ENCODE measurements around the gene TTC33.
"Not testable (repeated sequence)": the region's sequence is repeated elsewhere in the genome, so short reads cannot be mapped to it uniquely, and the experiment has no call there.

Gene TTC33

DNA sequence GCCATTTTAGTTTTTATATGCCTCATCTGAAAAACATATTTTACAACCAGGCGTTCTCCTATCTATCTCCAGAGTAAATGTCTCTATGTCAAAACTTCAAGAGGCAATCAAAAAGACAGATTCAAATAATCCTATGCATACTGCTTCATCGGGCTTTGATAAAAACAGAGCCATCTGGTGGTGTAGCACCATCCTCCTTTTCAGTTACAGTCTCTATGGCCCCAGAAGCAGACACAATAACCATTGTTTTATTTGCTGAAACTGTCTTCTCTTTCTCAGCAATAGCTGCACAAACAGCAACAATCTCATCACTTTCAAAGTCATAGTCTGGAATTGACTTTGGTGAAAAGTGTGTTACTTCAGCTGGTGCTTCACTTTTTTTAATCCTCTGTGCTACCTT, 39.8 kb downstream of the TTC33 start:
- no peak for DNase-seq

DNA sequence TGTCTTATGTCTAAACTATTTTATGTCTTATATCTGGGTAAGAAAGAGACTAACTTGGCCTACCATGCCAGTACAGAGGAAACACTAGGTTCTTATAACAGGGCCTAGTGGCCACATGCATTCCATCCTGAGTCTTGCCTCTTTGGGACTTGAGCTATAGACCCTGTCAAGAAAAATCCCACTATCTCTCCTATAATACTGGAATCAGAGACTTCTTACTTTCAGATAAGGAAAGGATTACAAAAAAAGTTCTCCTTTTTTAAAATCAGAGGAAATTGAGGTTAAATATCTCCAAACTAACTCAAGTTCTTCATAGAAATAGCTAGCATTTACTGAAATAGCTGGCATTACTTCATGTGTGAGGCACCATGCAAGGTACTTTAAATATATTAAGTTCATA, 41.8 kb downstream of the TTC33 start:
- no peak for DNase-seq

DNA sequence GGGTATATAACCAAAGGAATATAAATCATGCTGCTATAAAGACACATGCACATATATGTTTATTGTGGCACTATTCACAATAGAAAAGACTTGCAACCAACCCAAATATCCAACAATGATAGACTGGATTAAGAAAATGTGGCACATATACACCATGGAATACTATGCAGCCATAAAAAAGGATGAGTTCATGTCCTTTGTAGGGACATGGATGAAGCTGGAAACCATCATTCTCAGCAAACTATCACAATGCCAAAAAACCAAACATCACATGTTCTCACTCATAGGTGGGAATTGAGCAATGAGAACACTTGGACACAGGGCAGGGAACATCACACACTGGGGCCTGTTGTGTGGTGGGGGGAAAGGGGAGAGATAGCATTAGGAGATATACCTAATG, 45.2 kb downstream of the TTC33 start:
- DNase-seq = not testable (repeated sequence)

DNA sequence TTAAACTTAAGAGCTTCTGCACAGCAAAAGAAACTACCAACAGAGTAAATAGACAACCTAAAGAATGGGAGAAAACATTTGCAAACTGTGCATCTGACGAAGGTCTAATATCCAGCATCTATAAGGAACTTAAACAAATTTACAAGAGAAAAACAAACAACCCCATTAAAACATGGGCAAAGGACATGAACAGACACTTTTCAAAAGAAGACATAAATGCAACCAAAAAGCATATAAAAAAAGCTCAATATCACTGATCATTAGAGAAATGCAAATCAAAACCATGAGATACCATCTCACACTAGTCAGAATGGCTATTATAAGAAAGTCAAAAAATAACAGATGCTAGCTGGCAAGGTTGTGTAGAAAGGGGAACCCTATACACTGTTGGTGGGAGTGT, 50.3 kb downstream of the TTC33 start:
- DNase-seq = not testable (repeated sequence)

DNA sequence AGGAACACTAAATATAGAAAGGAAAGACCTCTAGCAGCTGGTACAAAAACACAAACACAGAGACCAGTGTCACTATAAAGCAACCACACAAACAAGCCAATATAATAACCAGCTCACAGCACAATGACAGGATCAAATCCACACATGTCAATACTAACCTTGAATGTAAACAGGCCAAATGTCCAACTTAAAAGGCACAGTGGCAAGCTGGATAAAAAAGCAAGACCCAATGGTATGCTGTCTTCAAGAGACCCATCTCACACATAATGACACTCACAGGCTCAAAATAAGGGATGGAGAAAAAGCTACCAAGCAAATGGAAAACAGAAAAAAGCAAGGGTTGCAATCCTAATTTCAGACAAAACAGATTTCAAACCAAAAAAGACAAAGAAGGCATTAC, 53.7 kb downstream of the TTC33 start:
- not testable (repeated sequence) for DNase-seq

DNA sequence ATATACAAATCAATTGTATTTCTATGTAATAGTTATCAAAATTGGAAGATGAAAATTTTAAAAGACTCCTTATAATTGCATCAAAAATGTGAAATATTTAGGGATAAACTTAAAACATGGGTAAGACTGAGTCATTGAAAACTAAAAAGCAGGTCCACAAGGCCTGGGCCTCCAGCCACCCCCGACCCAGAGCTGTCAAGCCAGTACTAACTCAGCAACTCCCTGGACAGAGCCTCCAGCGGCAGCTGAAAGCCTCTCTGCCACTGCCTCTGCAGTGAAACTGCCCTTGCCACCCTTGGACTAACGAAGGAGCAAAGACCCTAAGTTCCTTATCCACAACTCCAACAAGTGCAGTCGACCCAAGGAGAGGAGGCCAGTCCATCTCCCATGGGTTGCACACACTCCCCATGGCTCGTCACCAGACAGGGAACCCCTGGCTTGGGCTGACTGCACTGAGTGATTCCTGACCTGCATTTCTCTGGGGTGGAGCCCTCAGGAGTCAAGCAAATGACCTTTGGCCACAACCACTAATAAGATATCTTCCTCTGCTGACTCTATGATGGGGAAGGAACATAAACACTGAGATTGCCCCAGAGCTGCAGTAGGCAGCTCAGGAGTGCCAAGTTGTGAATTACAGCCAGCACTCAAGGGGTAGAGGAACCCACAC, 55.5 kb downstream of the TTC33 start:
- DNase-seq = no peak

DNA sequence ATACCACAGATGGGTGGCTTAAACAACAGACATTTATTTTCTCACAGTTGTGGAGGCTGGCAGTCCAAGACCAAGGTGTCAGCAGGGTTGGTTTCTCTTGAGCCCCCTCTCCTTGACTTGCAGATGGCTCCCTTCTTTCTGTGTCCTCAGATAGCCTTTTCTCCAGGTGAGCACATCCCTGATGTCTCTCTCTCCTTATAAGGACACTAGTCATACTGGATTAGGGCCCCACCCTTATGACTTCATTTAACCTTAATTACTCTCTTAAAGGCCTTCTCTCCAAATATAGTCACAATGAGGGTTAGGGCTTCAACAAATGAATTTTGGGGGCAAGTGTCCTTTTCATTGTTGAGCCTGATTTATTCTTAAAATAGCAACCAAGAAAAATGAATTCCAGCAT, 61.3 kb downstream of the TTC33 start:
- DNase-seq = no peak

DNA sequence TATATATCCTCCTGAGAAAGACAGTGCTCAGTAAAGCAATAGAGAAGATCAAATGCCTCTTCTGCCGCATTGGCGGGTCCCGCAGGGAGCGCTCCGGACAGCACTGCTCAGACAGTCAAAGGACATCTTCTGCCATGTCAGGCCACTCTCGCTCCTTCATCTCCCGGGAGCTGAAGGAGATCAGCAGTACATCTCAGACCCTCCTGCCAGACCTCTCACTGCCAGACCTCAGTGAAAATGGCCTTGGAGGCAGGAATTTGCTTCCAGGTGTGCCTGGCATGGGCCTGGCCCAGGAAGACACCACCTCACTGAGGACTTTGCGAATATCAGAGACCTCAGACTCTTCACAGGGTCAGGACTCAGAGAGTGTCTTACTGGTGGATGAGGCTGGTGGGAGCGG, 63.9 kb downstream of the TTC33 start:
- DNase-seq = no peak

DNA sequence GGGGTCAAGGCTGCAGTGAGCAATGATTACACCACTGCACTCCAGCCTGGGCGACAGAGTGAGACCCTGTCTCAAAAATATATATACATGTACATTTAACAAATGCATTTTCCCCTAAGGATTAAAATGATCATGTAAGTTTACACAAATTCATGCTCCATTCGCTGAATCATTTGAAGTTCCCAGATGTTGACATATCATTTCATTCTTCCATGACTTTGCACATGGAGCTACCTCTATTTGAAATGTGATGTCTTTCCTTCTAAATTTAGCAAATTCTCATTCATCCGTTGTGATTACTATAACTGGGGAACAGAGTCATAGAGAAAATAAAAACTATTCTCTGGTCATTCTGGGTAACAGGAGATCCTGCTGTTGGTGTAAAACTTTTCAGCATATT, 65.5 kb downstream of the TTC33 start:
- no peak for DNase-seq

DNA sequence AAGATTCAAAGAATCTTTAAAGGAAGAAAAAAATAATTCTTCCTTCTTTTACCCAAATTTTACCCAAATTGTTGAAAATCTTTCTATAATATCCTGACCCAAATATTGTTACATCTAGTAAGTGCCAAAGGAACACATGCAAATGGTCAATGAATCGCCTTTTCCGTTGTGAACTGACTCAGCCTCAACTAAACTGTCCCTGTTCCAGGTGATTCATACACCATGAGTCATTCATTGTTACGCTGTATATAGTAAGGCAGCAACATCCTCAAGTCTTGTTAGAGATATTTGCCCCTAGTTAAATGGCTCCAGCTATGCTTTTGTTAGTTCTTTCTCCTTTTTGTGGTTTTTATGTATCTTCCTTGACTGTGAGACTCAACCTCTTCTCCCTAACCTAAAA, 66.3 kb downstream of the TTC33 start:
- peak in 1 of 2 experiments; percentile 66 for DNase-seq

DNA sequence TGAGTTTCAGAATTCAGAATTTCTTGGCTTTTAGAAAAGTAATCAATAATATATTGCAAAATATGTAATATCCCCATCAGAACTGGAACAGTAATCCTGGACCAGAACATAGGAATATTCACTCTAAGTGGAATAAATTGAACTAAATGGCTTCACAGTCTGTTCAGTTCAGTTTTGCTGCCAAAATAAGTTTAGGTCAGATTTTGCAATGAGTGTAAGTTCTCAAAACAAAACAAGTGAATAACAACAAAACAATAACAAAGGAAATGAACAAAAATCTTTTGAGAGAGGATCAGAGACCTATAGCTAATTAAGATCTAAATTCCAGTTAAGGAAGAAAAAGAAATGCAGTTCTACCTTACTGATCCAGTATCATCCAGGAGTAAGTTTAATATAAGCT, 66.8 kb downstream of the TTC33 start:
- DNase-seq = no peak

DNA sequence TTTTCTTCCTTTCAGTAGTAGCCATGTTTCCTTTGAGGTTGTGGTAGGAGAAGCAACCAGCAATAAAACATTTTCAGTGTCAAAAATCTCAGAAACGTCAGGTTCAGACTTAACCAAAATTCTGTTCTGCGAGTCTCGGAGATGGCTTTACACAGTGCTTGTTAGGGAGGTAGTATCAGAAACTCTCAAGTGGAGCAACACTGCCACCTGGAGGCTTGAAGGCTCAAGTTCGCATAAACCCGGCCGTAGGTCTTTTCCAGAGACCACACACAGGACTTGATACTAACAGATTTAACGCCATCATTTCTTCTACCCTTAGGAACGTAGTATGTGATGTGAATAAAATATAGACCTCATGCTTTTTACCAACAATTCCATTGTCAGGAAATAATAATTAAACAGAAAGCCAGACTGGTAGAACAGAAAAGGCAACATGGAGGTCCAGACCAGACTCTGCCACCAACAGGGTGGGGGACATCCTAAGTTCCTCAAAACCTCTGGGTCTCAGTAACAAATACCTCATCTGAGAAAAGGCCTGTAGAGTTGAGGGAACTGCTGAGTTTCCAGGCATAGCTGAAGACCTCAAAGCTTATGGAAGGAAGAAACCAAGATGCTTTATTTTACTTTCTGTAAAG, 67.5 kb downstream of the TTC33 start:
- DNase-seq = peak; percentile 75 to 81

DNA sequence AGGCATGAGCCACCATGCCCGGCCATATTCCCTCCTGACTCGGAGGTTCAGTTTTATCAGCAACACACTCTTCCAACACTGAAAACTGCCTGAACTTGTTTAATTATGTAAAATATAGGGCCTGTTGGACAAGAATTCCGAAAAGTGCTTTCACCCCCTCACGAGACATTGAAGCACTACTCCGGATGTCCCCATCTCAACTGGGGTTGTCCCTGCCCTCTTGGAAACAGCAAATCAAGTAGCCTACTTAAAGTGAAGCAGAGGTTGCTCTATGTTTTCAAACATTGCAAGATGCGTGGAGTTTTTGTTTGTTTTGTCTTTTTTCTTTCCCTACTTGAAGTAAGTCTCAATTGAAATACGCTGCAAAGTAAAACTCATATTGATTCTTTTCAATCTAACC, 68.4 kb downstream of the TTC33 start:
- peak in 1 of 2 experiments; percentile 30 for DNase-seq

DNA sequence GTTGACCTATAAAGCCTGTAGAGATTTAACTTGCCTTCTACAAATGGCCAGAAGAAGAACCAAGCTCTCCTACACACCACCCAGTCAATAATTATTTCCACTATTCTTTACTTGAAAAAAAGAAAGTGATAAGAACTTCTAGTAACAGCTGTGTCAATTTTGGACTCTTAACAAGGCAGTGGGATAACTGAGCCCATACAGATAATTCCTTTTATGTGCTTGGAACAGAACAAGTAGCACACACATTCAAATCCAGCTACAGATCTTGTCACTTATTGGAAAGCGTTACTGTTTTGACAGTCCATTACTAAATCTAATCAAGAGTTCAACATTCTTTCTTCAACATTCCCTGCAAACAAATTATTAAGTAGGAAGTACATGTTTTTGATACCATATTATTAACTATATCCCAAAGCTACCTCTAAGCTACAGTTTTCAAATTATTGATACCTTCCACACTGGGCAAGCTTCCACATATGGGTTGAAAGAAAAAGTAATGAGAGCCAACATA, 69.7 kb downstream of the TTC33 start:
- no peak for DNase-seq

DNA sequence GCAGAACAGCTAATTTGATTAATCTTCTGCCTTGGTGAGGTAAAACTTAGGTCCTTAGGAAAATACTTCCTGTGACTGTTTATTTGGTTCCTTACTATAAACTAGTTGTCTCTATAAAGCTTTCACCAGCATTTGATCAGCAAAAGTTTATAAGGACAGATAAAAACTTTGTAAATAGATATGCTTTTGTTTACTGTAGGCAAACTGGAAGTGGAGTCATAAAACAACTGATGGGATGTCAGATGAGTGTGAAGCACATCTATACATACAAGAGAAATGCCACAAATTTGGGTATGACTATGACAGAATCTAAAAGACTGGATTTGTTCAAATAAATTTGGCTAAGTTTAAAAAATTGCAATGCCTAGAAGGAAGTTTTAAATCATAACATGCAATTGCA, 70.6 kb downstream of the TTC33 start:
- no peak for DNase-seq

DNA sequence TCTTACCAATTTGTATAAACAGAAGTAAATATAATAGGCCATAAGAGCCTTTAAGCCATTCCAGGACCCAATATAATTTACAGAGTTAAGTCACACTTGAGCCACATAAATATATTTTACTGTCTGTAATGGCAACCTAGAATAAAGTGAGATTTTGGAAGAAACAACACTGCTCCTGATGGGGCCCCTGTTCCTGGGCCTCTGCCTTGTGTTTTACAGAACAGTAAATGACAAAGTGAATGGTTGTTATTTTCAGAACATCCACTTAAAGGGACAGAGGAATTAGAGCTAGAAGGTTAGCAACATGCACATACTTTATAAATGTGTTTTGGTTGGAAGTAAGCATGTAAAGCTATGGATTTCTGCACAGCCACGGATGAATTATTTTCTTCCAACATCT, 72.5 kb downstream of the TTC33 start:
- DNase-seq = no peak

DNA sequence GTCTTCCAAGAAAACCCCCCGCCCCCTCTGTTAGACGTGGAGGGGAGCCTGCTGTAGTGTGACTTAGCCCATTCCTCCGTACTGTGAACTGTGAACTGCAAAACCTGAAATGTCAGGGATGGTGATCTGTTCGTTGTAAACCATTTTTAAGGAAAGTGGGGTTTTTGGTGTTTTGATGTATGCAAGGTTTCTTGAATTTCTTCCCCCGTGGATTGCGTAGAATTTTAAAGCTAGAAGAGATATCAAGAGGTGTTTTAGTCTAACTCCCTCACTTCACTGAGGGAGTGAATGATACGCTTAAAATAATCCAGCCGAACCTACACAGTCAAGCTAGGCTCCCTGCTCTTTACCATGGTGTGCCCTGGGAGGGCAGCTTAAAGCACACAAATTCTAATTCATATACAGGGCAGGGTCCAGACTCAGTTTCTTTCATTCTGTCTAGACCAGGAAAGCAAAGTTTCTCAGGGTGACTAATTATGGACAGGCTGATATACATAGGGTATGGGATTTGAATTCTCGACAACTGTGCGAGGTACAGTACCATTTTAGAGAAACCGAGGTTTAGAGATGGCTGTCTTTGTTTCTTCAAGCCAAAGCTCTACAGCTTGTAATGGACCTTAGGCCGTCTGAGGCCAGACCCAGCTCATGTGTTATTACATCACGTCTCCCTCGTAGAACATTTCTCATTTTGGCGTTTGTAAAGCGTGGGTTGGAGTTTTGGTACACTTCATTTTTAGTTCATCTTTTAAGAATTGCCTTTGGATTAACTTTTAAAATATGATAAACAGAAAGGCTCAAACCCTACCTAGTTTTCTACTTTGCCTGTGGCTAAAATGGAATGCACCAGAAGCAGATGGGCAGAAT, 73.4 kb downstream of the TTC33 start:
- no peak for DNase-seq

DNA sequence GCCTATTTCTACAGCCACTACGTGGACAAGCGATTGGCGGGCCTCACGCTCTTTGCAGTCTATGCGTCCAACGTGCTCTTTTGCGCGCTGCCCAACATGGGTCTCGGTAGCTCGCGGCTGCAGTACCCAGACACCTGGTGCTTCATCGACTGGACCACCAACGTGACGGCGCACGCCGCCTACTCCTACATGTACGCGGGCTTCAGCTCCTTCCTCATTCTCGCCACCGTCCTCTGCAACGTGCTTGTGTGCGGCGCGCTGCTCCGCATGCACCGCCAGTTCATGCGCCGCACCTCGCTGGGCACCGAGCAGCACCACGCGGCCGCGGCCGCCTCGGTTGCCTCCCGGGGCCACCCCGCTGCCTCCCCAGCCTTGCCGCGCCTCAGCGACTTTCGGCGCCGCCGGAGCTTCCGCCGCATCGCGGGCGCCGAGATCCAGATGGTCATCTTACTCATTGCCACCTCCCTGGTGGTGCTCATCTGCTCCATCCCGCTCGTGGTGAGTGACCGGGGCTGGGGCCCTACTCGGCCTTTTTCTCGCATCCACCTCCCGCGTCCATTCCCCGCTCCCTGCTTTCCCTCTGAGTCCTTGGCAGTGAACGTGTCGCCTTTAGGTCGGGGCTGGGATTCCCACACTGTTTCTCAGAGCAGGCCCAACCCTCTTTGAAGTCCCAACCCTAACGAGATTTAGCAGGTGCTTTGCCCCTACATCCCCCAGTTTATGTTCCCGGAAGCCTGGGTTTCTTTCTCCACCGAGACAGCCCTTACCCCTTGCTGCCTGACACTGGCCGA, 74.2 kb downstream of the TTC33 start:
- DNase-seq = peak; percentile 38 to 52

DNA sequence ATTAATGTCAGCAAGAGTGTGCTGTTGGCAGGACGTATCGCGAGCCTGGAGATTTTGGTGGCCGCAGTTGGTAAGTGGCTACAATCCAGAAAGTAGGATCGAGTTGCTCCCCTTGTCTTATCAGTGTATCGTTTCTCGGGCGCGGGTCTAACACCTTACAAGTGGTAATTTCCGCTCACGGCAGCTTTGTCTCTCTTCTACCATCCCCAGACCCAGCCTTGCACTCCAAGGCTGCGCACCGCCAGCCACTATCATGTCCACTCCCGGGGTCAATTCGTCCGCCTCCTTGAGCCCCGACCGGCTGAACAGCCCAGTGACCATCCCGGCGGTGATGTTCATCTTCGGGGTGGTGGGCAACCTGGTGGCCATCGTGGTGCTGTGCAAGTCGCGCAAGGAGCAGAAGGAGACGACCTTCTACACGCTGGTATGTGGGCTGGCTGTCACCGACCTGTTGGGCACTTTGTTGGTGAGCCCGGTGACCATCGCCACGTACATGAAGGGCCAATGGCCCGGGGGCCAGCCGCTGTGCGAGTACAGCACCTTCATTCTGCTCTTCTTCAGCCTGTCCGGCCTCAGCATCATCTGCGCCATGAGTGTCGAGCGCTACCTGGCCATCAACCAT, 74.9 kb downstream of the TTC33 start:
- peak; percentile 38 to 42 for DNase-seq

DNA sequence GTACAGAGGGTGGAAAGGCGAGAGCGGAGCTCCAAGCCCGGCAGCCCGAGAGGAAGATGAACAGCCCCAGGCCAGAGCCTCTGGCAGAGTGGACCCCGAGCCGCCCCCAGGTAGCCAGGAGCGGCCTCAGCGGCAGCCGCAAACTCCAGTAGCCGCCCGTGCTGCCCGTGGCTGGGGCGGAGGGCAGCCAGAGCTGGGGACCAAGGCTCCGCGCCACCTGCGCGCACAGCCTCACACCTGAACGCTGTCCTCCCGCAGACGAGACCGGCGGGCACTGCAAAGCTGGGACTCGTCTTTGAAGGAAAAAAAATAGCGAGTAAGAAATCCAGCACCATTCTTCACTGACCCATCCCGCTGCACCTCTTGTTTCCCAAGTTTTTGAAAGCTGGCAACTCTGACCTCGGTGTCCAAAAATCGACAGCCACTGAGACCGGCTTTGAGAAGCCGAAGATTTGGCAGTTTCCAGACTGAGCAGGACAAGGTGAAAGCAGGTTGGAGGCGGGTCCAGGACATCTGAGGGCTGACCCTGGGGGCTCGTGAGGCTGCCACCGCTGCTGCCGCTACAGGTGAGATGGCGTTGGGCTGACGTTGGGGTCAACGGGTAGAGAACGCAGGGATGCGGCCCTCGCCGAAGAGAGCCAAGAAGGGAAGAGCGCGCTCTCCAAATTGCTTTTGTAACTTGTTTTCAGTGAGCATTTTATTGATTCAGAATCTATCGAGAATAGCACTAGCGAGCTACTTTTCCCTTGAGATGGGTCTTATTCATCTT, 75.7 kb downstream of the TTC33 start, which contains the start of gene PTGER4:
TSS of gene PTGER4 (plus strand) at position 3 of the 769 bp plus-strand sequence. CDS start 1,079 bp downstream, outside the sequence.
- DNase-seq = peak; percentile 16 to 37

DNA sequence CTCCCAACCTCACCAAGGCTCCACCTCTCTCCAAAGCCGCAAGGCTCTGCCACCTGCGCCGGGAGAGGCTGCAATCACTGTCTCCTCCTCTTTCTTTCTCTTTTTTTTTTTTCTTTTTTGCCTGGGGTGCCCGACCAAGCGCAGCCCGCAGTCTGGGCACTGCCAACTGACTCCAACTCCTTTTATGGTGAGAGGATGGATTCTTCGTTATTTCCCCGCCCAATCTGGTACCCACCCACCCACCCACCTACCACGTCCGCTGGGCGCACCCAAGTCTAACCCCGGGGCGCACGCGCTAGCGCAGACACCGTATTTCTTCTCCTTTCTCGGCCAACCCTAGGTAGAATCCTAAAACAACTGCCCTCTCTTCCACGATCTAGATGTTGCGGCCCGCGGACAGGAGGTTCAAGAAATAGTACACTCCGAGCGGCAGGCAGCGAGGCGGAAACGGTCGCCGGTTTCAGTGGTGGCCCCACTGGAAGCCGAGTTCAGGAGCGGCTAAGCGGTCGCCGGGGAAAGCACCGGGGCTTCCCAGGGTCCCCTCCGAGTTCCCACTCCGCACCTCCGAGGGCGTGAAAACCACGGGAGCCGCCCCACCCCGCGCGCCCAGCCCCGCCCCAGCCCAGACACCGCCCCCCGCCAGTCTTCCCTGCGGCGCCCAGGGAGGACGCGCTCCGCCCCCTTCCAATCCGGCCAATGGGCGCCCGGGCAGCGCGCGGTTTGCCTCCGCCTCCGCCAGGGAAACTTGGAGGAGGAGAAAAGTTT, 76.4 kb downstream of the TTC33 start:
- DNase-seq = peak; percentile 91 to 94
